GM23338 (cell line): Measurements from ENCODE around the gene ASPSCR1. TPM values are rescaled to one million over a fixed set of nuclear protein-coding genes. Genes with fewer than 3 reads are reported as not detected.

Experiments
- ATAC-seq: fragments of 200-7000 bp; cut with Tn5 transposase; 3 replicates; pipeline ENCODE4 v1.9.1; 2020
- DNase-seq: peaks from one replicate; pipeline ENCODE4 v3.0.0-alpha.2; 2015; ENCODE audit warnings: low spot score
- H2AFZ ChIP-seq: fragments of 200-600 bp; sonication (generic); 2 replicates; pipeline ENCODE4 v1.8.0; 2016; ENCODE audit warnings: antibody characterized with exemption, mild to moderate bottlenecking, moderate library complexity
- H3F3A ChIP-seq: fragments of 200-600 bp; sonication (generic); replicated peaks from 2 replicates; pipeline ENCODE4 v1.8.0; 2017; ENCODE audit warnings: antibody characterized with exemption, mixed run types, low read depth
- H3K27ac ChIP-seq: fragments of 200-600 bp; sonication (generic); 2 replicates; pipeline ENCODE4 v1.6.1; 2016; ENCODE audit warnings: low read depth
- H3K27me3 ChIP-seq: fragments of 200-600 bp; sonication (generic); 2 replicates; pipeline ENCODE4 v1.8.0; 2016; ENCODE audit warnings: mild to moderate bottlenecking, mixed run types, moderate library complexity; ENCODE audit not compliant: insufficient read depth
- H3K36me3 ChIP-seq: fragments of 200-600 bp; sonication (generic); 2 replicates; pipeline ENCODE4 v1.8.0; 2016; ENCODE audit warnings: mild to moderate bottlenecking; ENCODE audit not compliant: insufficient read depth
- H3K4me1 ChIP-seq: fragments of 200-600 bp; sonication (generic); 2 replicates; pipeline ENCODE4 v1.8.0; 2016; ENCODE audit warnings: mild to moderate bottlenecking, moderate library complexity; ENCODE audit not compliant: insufficient read depth
- H3K4me2 ChIP-seq: fragments of 200-600 bp; sonication (generic); 2 replicates; pipeline ENCODE4 v1.7.1; 2017; ENCODE audit warnings: mixed run types
- H3K4me3 ChIP-seq: fragments of 200-600 bp; sonication (generic); 2 replicates; pipeline ENCODE4 v1.6.1; 2016; ENCODE audit warnings: mixed run types
- H3K79me2 ChIP-seq: fragments of 200-600 bp; sonication (generic); replicated peaks from 2 replicates; pipeline ENCODE4 v1.8.0; 2017; ENCODE audit warnings: mild to moderate bottlenecking; ENCODE audit not compliant: insufficient read depth
- H3K9me2 ChIP-seq: fragments of 200-600 bp; sonication (generic); 2 replicates; pipeline ENCODE4 v1.8.0; 2017; ENCODE audit not compliant: insufficient read depth
- H4K20me1 ChIP-seq: fragments of 200-600 bp; sonication (generic); replicated peaks from 2 replicates; pipeline ENCODE4 v1.8.0; 2017; ENCODE audit warnings: mild to moderate bottlenecking; ENCODE audit not compliant: insufficient read depth
- H3K27ac Mint-ChIP-seq: 2 replicates; pipeline ENCODE4 v1.8.0; 2020; ENCODE audit warnings: inconsistent platforms, mild to moderate bottlenecking, moderate library complexity, mixed read lengths
- H3K27me3 Mint-ChIP-seq: 3 replicates; pipeline ENCODE4 v1.8.0; 2022; ENCODE audit warnings: low read depth, mild to moderate bottlenecking, moderate library complexity, mixed read lengths, inconsistent platforms; ENCODE audit not compliant: insufficient read depth, poor library complexity
- H3K36me3 Mint-ChIP-seq: 3 replicates; pipeline ENCODE4 v1.8.0; 2021; ENCODE audit warnings: low read depth, mild to moderate bottlenecking, inconsistent platforms, moderate library complexity, mixed read lengths
- H3K4me1 Mint-ChIP-seq: 3 replicates; pipeline ENCODE4 v1.8.0; 2020; ENCODE audit warnings: mild to moderate bottlenecking, inconsistent platforms, mixed read lengths
- H3K4me3 Mint-ChIP-seq: 3 replicates; pipeline ENCODE4 v1.8.0; 2021; ENCODE audit warnings: moderate library complexity, mild to moderate bottlenecking, inconsistent platforms, mixed read lengths
- H3K9me3 Mint-ChIP-seq: 3 replicates; pipeline ENCODE4 v1.8.0; 2020; ENCODE audit warnings: moderate library complexity, mild to moderate bottlenecking, inconsistent platforms, mixed read lengths
- CREB1 ChIP-seq: fragments of 250-450 bp; sonication (Bioruptor Pico); IDR thresholded peaks from 2 replicates; pipeline ENCODE4 v1.5.0; 2020; ENCODE audit warnings: low read depth, mild to moderate bottlenecking, moderate library complexity
- EZH2 ChIP-seq: fragments of 200-600 bp; sonication (generic); IDR thresholded peaks from one replicate; pipeline ENCODE4 v1.8.0; 2017; ENCODE audit warnings: antibody characterized with exemption, mild to moderate bottlenecking, low read depth; ENCODE audit not compliant: unreplicated experiment
- EZH2phosphoT487 ChIP-seq: fragments of 200-600 bp; sonication (generic); IDR thresholded peaks from one replicate; pipeline ENCODE4 v1.8.1; 2018; ENCODE audit warnings: antibody characterized with exemption; ENCODE audit not compliant: unreplicated experiment
- JUNB ChIP-seq: IDR thresholded peaks from one replicate; pipeline ENCODE4 v1.6.1; 2016; ENCODE audit warnings: antibody characterized with exemption; ENCODE audit not compliant: unreplicated experiment
- NANOG ChIP-seq: IDR thresholded peaks from 2 replicates; pipeline ENCODE4 v1.6.1; 2016; ENCODE audit warnings: antibody characterized with exemption, borderline replicate concordance
- POLR2AphosphoS5 ChIP-seq: IDR thresholded peaks from 2 replicates; pipeline ENCODE4 v1.6.1; 2016; ENCODE audit warnings: antibody characterized with exemption, low read depth
- STAT1 ChIP-seq: IDR thresholded peaks from one replicate; pipeline ENCODE4 v1.6.1; 2016; ENCODE audit warnings: antibody characterized with exemption; ENCODE audit not compliant: unreplicated experiment
- ZNF114 ChIP-seq: fragments of 250-450 bp; sonication (Bioruptor Pico); IDR thresholded peaks from 2 replicates; pipeline ENCODE4 v1.5.0; 2020; ENCODE audit warnings: mild to moderate bottlenecking, moderate library complexity
- ZNF331 ChIP-seq: fragments of 250-450 bp; sonication (Bioruptor Pico); IDR thresholded peaks from 2 replicates; pipeline ENCODE4 v1.5.0; 2020; ENCODE audit warnings: low read depth, mild to moderate bottlenecking, moderate library complexity
- polyA plus RNA-seq: library from polyadenylated mRNA; unstranded; fragments of >200 nt; fragmentation: Nextera tagmentation; extraction: Ambion mirVana; gene quantifications from 2 replicates; pipeline ENCODE4 v1.2.1, GENCODE V29; 2016
- total RNA-seq: library from RNA; depleted of rRNA; stranded (reverse); fragments of >200 nt; shearing (Covaris generic); gene quantifications from 2 replicates; pipeline ENCODE4 v1.2.3, GENCODE V29; 2014
- TF ChIP-seq, protein P1 (sequence below): IDR thresholded peaks from 2 replicates; pipeline ENCODE4 v1.6.1; 2016; ENCODE audit warnings: antibody characterized with exemption
- TF ChIP-seq, protein P2 (sequence below), 2 experiments: fragments of 200-600 bp in 1 of 2; sonication (generic) in 1 of 2; conservative IDR thresholded peaks; 2 replicates each; pipeline versions ENCODE4 v1.5.1 to v1.6.1; 2016 to 2017; ENCODE audit warnings: antibody characterized with exemption in 2 of 2, low read depth in 2 of 2, mild to moderate bottlenecking in 2 of 2, moderate library complexity in 1 of 2
- TF ChIP-seq, protein P3 (sequence below): IDR thresholded peaks from one replicate; pipeline ENCODE4 v1.6.1; 2018; ENCODE audit warnings: antibody characterized with exemption; ENCODE audit not compliant: unreplicated experiment

The ASPSCR1 gene
- total and polyA plus RNA-seq, 2 experiments from 2014 or later: 44.2 to 46.9 TPM

DNA sequence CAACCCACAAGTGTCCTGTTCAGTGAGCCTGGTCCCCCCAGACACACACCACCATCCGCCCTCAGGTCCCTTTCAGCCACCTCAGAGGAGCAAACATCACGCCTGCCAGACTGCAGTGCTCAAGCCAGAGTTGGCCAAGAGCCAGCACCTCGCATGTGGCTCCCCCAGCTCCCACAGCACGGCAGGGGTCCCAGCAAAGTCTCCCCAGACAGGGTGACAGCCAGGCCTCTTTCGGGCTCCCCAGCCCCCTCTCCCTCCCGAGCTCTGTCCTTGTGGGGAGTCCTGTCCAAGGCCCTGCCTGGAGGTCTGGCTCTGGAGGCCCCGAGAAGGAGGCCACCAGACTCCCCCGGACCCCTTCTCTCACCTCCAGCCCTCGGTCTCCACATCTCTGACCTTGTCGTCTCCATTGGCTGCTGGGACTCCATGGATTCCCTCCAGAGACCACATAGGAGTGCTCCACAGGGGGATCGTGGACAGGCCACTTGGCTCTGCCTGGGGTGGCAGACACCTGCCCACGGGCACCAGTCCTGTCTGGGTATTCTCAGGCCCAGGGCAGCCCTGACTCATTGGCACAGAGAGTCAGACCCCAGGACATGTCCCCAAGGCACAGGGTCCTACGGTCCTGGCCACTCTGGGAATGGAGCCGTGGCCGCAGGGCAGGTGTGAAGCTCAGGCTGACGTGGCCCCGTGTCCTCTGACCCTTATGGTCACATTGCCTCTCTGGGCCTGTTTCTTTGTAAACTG lies 28.6 kb upstream of the ASPSCR1 start (continued):
- TF ChIP-seq, protein P1, sequence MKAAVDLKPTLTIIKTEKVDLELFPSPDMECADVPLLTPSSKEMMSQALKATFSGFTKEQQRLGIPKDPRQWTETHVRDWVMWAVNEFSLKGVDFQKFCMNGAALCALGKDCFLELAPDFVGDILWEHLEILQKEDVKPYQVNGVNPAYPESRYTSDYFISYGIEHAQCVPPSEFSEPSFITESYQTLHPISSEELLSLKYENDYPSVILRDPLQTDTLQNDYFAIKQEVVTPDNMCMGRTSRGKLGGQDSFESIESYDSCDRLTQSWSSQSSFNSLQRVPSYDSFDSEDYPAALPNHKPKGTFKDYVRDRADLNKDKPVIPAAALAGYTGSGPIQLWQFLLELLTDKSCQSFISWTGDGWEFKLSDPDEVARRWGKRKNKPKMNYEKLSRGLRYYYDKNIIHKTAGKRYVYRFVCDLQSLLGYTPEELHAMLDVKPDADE: no peak
- TF ChIP-seq EZH2phosphoT487 (no peak), ZNF331 (CRISPR knock-in tag) (no peak), POLR2AphosphoS5 (no peak), EZH2 (no peak), STAT1 (no peak), JUNB (no peak), ZNF114 (CRISPR knock-in tag) (no peak)

DNA sequence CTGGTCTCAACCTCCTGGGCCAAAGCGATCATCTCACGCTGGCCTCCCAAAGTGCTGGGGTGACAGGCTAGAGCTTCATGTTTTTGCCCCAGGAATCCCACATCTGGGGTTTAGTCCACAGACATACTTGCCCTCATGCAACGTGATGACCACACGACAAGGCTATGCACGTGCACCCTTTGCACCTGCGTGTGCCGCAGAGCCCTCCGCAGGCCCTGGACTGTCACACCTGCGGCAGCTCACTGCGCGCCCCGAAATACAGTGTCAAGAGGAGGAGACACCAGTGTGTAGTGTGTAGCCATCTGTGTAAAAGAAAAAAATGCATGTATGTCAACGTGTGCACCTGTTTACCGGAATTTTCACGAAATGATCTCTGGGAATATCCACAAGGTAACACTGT lies 26.9 kb upstream of the ASPSCR1 start:
- H3K36me3 Mint-ChIP-seq: no peaks in the 10 kb centered on the region
- no peak overlapping the region for H3K27ac ChIP-seq
- no peaks in the 10 kb centered on the region; the same call in 1 of the 2 replicates for H4K20me1 ChIP-seq
- no peaks in the 10 kb centered on the region for H3F3A ChIP-seq
- no peak for DNase-seq
- no peaks in the 10 kb centered on the region for H3K9me2 ChIP-seq
- ATAC-seq: no peak
- H3K4me3 ChIP-seq: no peak overlapping the region
- H3K4me2 ChIP-seq: no peak overlapping the region
- no peaks in the 10 kb centered on the region for H3K79me2 ChIP-seq
- peaks cover 14% of the 10 kb centered on the region for H3K27me3 Mint-ChIP-seq
- no peaks in the 10 kb centered on the region; the same call in 1 of the 2 replicates for H3K27me3 ChIP-seq
- H3K4me3 Mint-ChIP-seq: no peak overlapping the region
- H3K9me3 Mint-ChIP-seq: no peaks in the 10 kb centered on the region; the same call in 2 of the 3 replicates
- no peak overlapping the region for H2AFZ ChIP-seq
- H3K4me1 ChIP-seq: no peaks in the 10 kb centered on the region
- H3K27ac Mint-ChIP-seq: no peak overlapping the region
- peaks cover 3% of the 10 kb centered on the region; the same call in 1 of the 3 replicates for H3K4me1 Mint-ChIP-seq
- H3K36me3 ChIP-seq: no peaks in the 10 kb centered on the region
- TF ChIP-seq, protein P2, sequence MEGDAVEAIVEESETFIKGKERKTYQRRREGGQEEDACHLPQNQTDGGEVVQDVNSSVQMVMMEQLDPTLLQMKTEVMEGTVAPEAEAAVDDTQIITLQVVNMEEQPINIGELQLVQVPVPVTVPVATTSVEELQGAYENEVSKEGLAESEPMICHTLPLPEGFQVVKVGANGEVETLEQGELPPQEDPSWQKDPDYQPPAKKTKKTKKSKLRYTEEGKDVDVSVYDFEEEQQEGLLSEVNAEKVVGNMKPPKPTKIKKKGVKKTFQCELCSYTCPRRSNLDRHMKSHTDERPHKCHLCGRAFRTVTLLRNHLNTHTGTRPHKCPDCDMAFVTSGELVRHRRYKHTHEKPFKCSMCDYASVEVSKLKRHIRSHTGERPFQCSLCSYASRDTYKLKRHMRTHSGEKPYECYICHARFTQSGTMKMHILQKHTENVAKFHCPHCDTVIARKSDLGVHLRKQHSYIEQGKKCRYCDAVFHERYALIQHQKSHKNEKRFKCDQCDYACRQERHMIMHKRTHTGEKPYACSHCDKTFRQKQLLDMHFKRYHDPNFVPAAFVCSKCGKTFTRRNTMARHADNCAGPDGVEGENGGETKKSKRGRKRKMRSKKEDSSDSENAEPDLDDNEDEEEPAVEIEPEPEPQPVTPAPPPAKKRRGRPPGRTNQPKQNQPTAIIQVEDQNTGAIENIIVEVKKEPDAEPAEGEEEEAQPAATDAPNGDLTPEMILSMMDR (conservative IDR thresholded peaks at IDR 0.05; ENCODE audit: low read depth in 2 of 2): no peak
- no peak for TF ChIP-seq POLR2AphosphoS5
- TF ChIP-seq EZH2phosphoT487: no peak
- no peak for TF ChIP-seq NANOG
- TF ChIP-seq CREB1 (CRISPR knock-in tag): no peak
- no peak for TF ChIP-seq STAT1
- TF ChIP-seq EZH2: no peak
- no peak for TF ChIP-seq JUNB
- TF ChIP-seq ZNF331 (CRISPR knock-in tag): no peak
- TF ChIP-seq, protein P1: no peak
- no peak for TF ChIP-seq ZNF114 (CRISPR knock-in tag)
- TF ChIP-seq, protein P3, sequence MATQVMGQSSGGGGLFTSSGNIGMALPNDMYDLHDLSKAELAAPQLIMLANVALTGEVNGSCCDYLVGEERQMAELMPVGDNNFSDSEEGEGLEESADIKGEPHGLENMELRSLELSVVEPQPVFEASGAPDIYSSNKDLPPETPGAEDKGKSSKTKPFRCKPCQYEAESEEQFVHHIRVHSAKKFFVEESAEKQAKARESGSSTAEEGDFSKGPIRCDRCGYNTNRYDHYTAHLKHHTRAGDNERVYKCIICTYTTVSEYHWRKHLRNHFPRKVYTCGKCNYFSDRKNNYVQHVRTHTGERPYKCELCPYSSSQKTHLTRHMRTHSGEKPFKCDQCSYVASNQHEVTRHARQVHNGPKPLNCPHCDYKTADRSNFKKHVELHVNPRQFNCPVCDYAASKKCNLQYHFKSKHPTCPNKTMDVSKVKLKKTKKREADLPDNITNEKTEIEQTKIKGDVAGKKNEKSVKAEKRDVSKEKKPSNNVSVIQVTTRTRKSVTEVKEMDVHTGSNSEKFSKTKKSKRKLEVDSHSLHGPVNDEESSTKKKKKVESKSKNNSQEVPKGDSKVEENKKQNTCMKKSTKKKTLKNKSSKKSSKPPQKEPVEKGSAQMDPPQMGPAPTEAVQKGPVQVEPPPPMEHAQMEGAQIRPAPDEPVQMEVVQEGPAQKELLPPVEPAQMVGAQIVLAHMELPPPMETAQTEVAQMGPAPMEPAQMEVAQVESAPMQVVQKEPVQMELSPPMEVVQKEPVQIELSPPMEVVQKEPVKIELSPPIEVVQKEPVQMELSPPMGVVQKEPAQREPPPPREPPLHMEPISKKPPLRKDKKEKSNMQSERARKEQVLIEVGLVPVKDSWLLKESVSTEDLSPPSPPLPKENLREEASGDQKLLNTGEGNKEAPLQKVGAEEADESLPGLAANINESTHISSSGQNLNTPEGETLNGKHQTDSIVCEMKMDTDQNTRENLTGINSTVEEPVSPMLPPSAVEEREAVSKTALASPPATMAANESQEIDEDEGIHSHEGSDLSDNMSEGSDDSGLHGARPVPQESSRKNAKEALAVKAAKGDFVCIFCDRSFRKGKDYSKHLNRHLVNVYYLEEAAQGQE: no peak
